Upper lobe of left lung (tissue), 4 donors: ENCODE results near the gene LDB2.

Experiments used
- EP300 ChIP-seq, 4 donors: sonication (generic); formaldehyde crosslinking; IDR thresholded peaks; one replicate each; pipeline ENCODE4 v1.5.1; 2017; ENCODE audit warnings: antibody characterized with exemption in 4 of 4, control low read depth in 2 of 4
- POLR2A ChIP-seq, 4 donors: fragments of 450-650 bp; IDR thresholded peaks; one replicate each; pipeline ENCODE4 v1.5.1; 2016 to 2017; ENCODE audit warnings: antibody characterized with exemption in 4 of 4, mild to moderate bottlenecking in 2 of 4
- TF ChIP-seq, protein P1 (sequence below), 6 experiments: fragments of 450-650 bp in 4 of 6; fragments of 200-600 bp in 2 of 6; sonication (generic) in 2 of 6; IDR thresholded peaks; one replicate each; pipeline ENCODE4 v1.5.1; 2016 to 2019; ENCODE audit warnings: antibody characterized with exemption in 6 of 6

DNA sequence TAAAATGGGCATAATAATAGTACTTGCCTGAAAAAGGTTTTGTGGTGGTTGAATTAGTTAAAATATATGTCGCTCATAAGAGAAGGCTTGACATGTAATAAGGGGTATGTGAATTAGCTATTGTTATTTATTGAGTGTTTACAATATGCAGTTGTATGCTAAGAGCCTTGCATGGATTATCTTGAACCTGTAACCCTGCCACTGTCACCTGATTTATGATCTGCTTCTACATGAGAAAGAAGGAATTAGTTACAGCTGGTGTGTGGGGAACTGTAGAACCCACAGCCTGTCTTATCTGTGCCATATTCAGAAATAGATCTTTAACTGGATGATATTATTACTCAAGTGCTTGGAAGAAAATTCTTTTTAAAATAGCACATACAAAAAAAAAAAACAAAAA lies 227.7 kb downstream of the LDB2 start:
- TF ChIP-seq, protein P1, sequence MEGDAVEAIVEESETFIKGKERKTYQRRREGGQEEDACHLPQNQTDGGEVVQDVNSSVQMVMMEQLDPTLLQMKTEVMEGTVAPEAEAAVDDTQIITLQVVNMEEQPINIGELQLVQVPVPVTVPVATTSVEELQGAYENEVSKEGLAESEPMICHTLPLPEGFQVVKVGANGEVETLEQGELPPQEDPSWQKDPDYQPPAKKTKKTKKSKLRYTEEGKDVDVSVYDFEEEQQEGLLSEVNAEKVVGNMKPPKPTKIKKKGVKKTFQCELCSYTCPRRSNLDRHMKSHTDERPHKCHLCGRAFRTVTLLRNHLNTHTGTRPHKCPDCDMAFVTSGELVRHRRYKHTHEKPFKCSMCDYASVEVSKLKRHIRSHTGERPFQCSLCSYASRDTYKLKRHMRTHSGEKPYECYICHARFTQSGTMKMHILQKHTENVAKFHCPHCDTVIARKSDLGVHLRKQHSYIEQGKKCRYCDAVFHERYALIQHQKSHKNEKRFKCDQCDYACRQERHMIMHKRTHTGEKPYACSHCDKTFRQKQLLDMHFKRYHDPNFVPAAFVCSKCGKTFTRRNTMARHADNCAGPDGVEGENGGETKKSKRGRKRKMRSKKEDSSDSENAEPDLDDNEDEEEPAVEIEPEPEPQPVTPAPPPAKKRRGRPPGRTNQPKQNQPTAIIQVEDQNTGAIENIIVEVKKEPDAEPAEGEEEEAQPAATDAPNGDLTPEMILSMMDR (IDR thresholded peaks at IDR 0.05): no peak
- no peak for TF ChIP-seq POLR2A (IDR thresholded peaks at IDR 0.05)
- TF ChIP-seq EP300 (IDR thresholded peaks at IDR 0.05): no peak
